A204.1 (cell line): ENCODE measurements around the gene UNC5A.

Experiments used
- FAIRE-seq: peaks from 2 replicates; lab custom pipeline; 2012; peaks lifted over from hg19 to GRCh38; lab: Jason Lieb, UNC

Gene UNC5A

DNA sequence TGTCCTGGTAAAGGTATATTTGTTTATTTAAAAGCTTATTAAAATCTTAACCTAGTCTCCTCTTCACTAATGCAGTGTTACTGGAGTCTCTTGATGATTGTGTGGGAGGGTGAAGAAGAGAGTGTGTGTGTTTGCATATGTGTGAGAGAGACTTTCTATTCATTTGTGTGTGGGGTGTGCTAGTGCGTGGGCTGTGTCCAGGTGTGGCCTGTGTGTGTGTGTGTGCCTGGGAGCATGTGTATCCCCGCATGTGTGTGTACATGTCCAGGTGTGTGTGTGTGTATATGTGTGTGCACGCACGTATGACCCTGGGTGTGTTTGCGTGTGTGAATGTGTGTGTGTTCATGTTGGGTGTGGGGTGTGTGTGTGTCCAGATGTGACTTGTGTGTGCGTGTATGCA lies 10.3 kb upstream of the UNC5A start:
- no peak for FAIRE-seq

GRCh38 chr5:176802116-176802784 lies 8.1 kb upstream of the UNC5A start:
- no peak for FAIRE-seq

GRCh38 chr5:176803068-176803942 lies 7.1 kb upstream of the UNC5A start:
- no peak for FAIRE-seq

DNA sequence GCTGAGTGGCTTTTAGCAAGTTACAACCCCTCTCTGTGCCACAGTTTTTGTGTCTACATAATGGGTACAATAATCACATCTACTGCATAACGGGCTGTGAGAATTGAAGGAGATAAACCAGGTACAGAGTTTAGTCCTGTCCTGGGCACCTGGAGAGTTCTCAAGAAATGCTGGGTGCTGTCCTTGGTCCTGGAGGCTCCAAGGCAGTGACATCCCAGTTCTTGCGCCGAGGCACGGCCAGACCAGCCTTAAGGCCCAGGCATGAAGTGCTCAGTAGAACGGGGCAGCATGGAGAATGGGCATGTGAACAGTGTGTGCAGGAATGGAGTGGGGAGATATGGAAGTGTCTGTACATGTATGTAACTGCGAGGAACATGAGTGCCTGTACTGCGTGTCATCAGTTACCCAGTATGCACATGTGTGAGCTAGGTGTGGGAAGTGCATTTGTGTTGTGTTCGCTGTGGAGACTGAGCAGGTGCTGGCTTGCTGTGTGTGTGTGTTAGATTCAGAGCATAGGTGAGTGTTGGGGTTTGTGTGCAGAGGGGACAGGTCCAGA lies 6.3 kb upstream of the UNC5A start:
- no peak for FAIRE-seq

- FAIRE-seq: no peak
Observed at GRCh38 chr5:176806137-176806536, 4.2 kb upstream of the UNC5A start.

DNA sequence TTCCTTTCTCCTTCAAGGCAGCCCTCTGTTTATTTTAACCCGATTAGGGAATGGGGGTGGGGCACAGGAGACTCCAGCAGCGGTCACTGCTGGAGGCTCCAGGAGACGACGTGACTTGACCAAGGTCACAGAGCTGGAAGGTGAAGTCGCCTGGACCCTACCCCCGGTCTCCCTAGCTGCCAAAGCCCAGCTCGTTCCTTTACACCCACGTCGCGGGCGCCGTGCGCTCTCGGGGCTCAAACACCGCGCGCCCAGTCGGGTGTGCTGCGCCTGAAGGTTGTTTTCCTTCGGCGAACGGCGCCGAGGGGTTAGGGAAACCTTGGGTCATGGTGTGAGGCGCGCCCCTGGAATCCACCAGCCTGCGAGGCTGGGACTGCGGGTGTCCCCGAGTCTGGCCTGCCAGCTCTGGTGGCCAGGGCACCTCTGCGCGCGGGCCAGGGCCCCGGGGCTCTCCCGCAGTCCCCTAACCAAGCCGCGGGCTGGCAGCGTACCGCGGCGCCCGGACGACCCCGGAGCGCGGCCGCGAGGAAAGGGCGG lies 747 bp upstream of the UNC5A start:
- FAIRE-seq: no peak

DNA sequence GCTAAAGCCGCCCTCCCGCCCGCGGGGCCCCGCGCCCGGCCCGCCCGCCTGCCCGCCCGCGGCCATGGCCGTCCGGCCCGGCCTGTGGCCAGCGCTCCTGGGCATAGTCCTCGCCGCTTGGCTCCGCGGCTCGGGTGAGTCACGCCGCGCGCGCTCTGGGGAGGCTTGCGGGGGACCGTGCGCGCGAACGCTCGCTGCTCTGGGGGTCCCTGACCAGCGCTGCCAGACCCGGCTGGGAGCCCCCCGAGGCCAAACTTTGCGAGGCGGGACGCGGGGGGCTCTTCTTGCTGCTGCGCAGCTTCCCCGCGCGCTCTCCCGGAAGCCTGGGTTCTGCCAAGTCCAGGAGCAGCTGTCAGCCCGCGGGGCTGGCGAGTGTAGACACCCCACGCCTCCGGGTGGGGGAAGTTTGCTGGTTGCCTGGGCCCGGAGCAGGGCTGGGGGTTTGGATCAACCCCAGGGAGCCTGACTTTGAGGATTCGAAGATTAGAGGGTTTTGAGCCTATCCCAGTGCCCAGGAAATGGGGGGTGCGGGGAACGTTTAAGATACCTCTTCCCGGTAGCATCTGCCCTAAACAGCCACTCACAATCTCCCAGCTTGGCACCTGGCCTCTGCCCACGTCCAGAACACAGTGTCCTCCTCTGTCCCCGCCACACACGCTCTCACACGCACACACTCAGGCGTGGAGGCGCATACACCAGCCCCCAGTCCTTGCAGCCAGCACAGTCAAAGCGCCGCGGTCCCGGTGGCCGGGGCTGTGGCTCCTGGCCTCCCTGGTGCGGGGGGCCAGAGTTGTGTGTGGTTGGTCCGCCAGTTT lies 535 bp downstream of the UNC5A start:
- no peak for FAIRE-seq

- FAIRE-seq: no peak
Observed at GRCh38 chr5:176812269-176813259, 2.2 kb downstream of the UNC5A start.

DNA sequence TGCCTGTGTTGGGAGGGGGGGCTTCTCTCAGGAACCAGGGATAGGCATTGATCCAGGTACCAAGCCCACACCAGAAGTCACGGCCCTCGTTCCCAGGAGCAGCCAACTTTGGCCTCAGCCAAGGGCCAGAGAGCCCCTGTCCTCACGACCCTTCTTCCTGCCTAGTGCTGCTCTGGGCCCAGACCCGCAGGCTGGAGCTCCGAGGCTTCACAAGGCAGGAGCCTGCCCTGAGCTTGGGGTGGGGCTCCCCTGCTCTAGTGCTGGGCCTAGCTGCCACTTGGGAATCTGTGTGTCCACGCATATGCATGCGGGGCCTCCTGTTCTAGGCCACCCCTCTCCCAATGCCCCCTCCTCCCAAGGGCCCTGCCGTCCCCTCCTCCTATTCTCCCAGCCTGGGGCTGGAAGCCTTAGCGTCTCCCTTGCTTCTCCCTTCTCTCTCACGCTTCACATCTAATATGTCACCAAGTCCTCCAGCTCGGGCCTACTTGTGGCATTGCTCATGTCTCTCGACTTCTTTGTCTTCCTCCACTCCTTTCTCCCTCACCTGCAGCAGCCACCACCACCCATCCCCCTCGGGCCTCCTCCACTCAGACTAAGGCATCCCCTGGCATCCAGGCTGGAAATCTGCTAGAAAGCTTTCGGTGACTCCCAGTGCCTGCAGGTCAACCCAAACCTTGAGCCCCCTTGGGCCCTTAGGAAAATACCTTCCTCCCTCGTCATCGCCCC lies 3.4 kb downstream of the UNC5A start:
- no peak for FAIRE-seq

- FAIRE-seq: no peak
Observed at GRCh38 chr5:176814313-176814685, 3.9 kb downstream of the UNC5A start.

GRCh38 chr5:176814836-176815438 lies 4.6 kb downstream of the UNC5A start:
- FAIRE-seq: no peak

DNA sequence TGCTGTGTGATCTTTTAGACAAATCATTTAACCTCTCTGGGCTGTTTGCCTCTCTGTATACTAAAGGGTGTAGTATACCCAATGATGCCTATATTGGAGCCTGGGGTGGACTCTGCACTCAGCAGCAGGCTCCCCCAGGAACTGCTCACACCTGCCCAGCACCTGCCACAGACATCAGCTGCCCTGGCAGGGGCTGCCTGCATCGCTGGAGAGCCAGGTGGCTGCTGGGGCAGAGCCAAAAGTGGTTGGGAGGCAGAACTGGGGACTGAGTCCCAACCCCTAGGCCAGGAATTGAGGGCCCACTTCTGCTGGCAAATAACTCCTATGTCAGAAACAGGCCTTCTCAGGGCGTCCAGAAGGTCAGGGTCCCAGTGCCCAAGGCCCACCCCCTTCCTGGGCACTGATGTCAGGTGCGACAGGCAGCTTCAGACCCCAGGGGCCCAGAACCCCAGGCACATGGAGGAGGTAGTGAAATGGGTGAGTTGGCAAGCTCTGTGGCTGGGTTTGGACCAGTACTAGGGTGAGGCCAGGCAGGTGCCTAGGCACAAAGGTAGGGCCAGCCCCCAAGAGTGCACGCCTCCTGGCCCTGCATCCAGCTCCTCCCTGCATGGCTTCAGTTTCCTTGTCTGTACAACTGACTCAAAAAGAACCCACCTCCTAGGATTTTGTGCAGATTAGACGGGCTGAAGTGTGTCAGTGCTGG lies 5.8 kb downstream of the UNC5A start:
- FAIRE-seq: no peak

DNA sequence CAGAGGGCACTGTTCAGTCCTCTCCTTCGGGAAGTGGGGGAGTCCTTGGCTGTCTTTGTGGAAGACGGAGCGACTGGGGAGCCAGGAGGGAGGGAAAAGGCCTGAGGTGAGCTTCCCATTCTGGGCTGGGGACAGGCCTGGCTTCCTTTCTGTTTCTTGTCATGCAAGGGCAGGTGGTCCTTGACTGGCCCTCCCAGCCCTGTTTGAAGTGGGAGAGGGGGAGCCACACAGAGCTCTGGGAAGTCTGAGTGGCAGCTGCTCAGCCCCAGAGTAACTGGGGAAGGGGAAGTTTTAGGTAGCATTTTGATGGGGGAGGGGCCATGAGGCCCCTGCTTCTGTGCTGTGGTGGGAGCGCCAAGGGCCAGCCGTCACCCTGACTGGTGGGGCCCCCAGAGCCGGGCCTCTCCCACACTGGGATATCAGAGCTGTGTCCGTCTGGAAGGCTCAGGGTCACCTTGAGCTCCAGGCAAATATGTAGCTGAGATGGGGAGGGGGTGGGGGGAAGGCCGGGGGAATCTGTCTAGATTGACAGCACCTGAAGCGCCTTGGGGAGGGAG lies 6.5 kb downstream of the UNC5A start:
- no peak for FAIRE-seq

GRCh38 chr5:176817369-176817840 lies 7.0 kb downstream of the UNC5A start:
- no peak for FAIRE-seq

DNA sequence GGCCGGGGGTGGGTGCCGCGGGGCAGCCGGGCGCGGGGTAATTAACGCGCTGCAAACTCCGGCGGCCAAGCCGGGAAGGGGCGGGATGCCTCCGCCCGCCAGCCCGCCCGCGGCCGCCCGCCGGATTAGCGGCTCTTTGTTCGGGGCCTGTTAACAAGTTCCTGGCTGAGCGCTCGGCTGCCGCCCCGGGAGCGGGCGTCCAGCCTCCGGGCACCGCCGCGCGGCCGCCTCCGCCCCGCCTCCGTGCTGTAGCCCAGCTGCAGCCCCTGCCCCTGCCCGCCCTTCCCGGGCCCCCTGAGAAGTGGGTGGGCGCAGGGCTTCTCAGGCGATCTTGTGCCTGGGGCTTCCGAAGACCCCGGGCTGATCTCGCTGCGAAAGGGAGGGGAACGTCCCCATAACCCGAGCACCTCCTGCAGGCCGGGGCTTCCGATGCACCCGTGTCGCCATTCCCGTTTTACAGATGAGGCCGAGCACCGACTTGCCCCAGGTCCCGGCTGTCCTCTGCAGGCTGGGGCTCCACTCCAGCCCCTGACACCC lies 7.5 kb downstream of the UNC5A start:
- FAIRE-seq: no peak

DNA sequence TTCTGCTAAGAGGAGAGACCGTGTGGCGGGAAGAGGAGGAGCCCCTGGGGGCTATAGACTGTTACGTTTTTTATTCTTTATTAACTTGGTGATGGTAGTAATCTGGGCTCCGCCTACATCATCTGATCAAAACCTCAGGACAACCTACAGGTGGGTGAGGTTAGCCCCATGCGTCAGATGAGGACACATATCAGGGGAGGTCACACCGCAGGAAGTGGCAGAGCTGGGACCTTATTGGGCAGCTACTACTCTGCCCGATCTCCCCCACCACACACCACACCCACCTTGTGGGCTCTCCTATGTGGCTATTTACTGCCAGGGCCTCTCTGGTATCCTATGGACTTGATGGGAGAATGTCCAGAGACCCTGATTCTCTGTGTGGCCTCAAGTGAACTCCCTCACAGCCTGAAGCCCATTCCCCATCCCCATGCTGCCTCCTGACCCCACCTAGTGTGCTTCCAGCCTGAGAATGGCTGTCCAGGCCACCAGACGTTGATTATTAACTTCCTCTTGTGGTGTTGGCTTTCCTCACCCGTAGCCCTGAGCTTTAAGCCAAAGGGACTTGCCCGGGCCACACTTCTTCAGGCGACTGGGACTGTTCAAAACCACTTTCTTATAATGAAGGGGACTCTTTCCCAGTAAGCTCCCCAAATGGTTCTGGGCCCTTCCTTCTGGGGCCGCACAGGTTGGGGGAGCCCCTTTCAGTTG lies 8.2 kb downstream of the UNC5A start:
- FAIRE-seq: no peak

DNA sequence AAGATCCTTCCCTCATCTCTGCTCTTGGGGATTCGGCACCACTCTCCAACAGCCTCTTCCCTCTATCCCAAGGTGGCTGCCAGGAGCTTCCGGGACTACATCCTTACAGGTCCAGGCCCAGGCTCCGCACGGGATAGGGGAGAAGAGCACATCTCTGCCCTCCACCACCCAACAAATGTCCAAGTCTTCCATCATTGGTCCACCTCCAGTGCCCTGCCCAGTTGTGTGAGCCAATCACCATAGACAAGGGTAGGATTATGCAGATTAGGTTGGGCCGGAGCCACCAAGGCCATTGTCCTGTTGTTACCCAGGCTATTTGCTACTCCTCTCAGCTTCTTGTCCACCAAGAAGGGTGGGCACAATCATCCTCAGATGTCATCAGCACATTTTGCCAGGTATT lies 9.1 kb downstream of the UNC5A start:
- no peak for FAIRE-seq

- no peak for FAIRE-seq
Observed at GRCh38 chr5:176820937-176821336, 10.6 kb downstream of the UNC5A start.
